GM19351 (cell line): ENCODE data around the gene EIF3F.

Experiments used
- ATAC-seq: cut with Tn5 transposase; IDR thresholded peaks from one replicate; pipeline ENCODE4 v1.9.1; 2021; ENCODE audit warnings: mild to moderate bottlenecking, moderate library complexity; ENCODE audit not compliant: unreplicated experiment

EIF3F gene

DNA sequence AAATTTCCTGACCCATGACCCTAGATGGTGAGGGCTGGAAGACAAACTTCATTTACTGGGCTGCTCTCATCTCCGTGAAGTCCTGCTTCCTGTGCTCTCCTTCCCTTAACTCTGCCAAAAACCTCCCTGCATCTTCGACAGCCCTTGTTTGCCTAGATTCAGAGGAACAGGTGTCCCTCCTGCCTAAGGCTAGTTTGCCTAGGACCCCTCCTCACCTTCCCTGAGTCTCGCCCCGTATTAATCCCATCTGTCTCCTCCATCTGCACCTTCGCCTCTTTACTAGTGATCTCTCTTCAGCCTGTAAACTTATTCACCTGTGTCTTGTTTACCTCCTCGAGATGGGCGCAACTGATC lies 33.1 kb downstream of the EIF3F start:
- no peak for ATAC-seq

DNA sequence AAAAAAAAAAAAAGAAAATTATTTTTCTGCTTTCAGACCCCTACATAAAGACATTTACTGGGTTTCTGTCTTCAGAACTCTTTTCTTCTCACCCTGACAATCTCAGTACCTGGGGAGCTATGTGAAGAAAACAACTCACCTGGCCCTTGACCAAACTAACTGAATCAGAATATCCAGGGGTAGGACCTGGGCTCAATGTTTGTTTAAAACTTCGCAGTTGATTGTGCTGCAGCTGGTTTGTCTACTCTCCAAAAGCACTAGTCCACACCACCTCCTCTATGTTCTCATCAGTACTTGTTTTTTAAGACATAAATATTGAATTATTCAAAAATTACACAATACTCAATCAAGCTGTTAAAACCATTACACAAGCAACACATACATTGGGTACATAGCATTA lies 34.8 kb downstream of the EIF3F start:
- no peak for ATAC-seq

DNA sequence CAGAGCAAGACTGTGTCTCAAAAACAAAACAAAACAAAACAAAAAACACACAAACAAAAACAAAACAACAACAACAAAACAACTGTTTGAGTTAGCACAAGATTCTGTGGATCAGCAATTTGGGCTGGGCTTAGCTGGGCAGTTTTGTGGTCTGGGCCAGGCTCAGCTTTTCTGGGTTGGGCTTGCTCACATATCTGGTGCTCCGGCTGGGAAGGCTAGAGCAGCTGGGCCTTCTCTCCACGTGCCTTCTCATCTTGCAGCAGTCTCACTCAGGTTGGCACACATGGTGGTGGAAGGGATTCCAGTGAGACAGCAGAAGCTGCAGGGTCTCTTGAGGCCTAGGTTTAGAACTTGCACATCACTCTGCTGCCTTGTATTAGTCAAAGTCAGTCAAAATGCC lies 35.7 kb downstream of the EIF3F start:
- no peak for ATAC-seq

DNA sequence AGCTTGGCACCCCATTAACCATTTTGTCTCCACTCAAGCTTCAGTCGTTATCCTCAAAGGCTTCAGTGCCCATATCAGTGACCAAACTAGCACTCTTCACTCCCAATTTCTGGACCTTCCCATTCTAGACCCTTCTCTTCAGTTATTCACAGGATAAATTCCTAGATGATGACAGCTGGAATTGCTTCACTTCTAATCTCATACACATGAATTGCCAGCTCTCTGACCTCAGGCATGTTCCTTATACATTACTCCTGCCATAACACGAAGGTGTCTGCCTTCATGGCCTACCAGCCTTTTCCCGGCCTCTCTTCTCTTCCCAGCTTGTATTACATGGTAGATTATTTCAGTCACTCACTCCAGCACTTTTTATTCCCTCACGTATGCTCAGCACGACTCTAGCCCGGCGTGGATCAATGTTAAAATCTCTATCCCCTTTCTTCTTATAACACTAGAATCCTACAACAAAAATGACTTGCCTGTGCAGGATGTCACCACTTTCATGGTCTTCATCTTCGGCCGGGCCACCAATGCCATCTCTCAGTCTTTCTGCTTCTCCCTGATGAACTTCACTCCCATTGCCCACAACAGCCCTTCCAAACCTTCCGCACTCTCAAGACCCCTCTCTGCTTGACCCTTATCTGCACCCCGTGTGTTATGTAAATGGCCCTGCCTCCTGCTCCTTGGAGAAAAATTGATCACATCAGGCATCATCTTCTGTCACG lies 36.9 kb downstream of the EIF3F start:
- no peak for ATAC-seq

DNA sequence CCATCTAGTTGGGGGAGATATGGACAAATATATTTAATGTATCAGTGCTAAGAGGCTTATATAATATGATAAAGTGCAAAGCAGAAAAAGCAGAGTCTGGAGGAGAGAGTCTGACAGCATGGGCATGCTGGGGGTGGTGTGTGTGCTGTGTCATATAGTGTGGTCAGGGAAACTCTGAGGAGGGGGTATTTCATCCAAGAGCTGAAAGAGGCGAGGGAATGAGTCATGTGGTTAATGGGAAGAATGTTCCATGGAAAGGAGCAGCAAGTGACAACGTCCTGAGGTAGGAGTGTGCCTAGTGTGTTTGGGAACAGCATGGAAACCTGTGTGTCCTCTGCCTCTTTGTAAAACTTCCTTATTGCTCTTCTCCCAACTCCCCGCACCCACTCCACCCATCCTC lies 38.0 kb downstream of the EIF3F start:
- ATAC-seq = no peak

DNA sequence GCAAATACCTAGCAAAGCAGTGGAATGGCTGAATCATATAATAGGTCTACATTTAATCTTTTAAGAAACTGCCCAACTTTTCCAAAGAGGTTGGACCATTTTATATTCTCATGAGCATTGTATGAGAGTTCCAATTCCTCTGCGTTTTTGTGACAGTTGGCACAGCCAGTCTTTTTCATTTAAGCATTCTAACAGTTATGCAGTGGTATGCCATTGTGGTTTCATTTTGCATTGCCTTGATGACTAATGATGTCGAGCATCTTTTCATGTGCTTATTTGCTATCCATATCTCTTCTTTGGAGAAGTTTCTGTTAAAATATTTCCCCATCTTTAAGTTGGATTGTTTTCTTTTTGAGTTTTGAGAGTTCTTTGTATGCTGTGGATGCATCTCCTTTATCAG lies 38.7 kb downstream of the EIF3F start:
- ATAC-seq = no peak

DNA sequence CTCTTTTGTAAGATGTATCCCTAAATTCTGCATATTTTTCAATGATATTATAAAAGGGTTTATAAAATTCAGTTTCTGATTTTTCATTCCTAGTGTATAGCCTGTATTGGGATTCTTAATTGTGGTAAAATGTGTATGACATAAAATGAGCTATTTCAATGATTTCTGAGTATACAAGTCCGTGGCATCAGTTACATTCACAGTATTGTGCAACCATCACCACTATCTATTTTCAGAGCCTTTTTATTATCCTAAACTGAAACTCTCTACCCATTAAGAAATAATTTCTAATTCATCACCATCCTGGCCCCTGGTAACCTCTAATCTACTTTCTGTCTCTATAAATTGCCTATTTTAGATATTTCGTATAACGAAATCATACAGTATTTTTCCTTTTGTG lies 39.8 kb downstream of the EIF3F start:
- ATAC-seq = no peak

DNA sequence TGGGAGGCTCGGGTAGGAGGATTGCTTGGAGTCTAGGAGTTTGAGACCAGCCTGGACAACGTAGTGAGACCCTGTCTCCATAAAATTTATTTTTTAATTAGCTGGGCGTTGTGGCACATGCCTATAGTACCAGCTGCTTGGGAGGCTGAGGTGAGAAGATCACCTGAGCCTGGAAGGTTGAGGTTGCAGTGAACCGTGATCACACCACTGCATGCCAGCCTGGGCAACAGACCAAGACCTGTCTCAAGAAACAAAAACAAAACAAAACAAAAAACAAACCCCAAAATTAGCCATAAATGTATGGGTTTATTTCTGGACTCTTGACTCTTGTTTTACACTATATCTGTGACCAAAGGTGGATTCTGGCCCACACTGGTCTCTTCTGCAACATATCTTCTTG lies 41.6 kb downstream of the EIF3F start:
- no peak for ATAC-seq

DNA sequence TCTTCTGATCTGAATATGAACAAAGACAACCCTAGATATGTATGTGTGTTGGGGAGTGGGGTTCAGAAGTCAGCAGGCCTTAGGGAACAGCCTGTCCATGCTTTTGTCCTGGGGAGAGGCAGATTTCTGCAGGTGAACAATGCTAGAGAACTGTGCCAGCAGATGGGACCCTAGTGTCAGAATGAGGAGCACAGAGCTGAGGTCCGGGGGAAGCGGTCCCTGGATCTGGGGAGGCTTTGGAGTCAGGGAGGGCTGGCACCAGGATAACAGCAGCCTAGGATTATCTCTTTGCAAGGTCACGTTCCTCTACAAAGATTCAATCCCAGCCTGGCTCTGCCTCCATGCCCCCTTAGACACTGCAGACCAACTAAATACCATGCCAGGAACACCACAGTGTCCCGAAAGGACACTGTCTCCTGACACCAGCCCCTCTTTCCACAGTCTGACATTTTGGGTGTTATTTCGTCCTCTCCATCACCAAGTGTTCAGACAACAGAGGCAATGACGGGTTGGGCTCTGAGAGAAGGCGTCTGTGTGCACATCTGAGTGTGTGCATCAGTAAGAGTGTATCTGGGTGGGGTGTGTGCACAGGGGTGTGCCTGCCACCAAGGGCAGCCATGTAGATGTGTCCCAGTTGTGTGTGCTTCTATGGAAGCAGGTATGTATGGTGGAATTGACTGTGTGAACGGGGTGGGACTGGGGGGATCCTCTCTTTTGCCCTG lies 43.5 kb downstream of the EIF3F start:
- no peak for ATAC-seq

DNA sequence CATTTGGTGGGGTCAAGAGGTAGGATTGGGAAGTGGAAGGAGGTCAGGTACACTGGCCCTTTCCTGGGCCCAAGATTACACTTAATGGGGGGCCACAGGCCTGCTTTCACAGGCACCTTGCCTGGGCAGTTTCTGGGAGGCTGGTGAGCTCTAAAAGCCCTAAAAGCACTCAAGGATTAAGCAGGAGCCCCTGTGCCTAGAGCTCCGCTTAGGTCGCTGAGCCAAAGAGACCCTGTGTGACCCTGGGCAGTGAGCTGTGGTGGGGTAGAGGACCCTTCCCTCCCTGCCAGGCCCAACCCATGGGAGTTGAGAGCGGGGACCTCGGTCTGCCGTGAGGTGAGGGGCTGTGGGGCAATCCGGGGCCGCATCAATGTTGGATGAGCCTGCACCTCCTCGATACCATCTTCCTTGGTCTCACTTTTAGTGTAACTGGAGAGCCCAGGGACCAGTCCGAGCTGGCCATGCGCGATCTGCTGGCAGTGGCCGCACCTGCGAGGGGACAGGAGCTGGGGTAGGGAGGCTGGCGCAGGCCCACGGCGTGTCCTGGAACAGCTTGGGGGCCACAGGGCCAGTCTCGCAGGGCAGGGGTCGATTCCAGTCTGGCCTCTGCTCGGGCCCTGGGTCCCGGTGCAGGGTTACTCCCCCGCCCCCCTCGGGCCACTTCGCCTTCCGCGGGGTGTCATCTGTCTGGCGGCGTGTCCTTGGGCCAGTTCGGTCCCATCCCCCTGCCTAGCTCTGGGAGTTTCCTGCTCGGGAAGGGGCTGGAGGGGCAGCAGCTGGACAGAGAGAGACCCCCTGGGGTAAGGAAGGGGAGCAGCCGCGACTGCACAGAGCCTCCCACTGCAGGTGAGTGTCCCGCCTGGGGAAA lies 44.3 kb downstream of the EIF3F start:
- ATAC-seq = no peak

DNA sequence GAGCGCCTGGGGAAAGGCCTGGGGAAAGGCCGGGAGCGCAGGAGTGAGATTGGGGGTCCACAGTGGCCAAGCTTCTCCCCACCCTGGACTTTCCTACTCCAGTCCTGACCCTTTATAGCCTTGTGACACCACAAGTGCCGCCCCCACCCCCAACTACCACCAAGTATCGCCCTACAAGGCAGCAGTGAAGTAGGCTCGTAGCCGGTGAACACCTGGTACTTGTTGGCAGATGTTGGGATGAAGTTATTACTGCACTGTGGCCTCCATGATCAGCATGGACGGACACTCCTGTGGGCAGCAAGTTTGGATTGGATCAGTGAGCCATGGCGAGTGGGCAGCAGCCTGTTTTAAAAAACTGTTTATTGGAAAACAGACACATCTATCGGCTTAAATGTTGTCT lies 45.0 kb downstream of the EIF3F start:
- no peak for ATAC-seq

DNA sequence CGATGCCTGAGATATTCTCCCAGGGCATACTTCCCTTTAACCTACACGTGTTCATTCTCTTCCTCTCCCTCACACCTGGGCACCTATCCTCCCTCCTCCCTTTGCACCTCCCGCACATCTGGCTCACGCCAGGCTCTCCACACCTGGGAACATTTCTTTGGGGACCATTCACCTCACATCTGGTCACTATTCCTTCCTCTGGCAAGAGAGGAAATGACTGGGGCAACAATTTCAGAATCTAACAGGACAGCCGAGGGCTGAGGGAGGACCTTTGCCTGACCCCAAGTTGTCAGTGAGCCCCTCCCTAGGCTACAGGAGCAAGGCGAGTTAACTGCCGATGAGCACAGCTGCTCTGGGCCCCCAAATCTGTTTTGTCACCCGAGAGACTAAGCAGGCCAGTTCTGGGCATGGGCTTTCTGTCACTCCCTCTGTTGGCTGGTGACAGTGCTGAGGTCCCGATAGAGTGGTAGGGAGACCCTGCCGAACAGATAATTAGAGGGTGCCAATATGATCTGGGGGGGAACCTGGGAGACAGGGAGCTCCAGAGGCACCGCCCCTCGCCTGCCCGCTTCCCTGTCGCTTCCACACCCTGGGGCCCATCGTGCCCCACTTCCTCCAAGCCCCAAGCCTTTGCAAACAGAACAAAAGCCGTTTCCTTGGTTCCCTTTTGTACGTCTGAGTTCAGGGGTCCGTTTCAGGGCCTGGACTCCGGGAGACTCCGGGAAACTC lies 45.6 kb downstream of the EIF3F start:
- ATAC-seq = no peak

DNA sequence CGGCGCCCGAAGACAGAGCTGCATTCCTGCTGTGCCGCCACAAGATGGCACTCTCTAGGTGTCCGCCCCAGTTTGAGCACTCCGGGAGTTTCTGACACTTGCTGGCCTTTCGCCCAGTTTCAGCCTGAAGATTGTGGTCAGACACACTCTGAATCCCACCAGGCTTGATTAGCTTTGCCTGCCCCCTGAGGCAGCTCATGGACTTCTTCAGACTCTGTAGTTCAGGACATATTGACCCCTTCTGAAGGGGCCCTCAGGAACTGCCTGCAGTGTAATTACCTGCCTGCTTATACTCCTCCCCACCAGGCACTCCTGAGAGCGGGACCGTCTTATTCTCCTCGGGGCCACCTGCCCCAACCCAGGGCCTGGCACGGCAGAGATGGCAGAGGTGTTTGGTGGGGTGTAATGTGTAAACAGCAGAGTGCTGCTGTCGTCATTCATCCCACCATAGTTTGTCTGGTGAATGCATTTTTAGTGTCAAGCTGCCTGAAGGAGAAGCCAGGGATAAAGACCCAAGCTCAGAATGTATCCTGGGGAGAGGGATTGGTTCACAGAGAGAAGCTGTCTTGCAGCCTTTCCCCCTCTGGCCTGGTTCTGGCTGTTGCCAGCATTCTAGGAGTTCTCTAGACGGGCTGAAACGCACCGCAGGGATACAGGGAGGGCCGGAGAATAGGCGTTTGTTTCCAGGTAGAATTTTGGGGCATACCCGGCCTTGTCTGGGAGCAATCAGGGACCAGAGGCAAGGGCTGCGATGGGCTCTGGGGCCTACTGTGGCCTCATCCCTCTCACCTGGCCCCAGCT lies 46.4 kb downstream of the EIF3F start:
- ATAC-seq = peak; percentile 90

DNA sequence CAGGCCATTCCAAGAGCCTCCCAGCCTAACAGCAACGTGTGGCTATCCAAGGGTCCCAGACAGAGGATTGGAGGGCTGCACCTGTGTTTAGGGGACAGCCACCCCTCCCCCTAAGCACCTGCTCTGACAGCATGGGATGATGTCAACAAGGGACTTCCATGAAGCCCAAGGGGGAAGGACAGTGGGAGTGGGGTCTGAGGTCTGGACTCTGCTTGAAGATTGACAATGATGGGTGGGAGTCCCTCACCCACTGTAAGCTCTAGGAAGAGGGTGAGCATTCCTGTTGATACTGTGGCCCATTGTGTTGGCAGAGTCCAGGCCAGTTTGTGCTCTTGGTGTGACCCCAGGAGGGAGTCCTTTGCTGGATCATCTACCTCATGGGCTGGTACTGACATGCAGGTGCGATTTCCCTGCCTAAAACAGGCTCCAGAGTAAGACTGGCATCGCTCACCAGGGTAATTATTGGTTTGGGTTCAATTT lies 47.0 kb downstream of the EIF3F start:
- no peak for ATAC-seq

DNA sequence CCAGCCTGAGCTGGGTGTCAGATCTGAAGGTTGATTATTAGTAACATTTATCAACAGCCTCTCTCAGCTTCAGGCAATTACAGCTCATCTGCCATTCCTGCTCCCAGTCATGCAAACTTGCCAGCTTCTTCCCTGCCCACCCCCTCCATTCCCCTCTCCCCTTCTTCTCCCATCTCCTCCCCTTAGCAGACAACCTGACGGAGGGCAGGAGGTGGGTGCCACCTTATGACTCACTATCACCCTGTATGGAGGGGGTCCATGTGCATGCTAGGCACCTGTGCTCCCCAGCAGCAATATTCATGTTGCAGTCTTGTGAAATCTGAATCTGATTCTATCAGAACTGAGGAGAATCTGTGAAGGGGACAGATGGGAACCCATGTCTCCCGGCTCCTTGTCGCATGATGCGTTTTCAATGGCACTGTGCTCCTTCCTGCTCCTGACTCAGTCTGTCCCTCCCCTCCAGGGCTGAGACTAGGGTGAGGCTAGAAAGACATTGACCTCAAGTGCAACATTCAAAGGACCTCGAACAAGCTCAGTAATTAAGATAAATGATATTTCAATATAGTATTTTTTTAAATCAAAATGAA lies 47.6 kb downstream of the EIF3F start:
- no peak for ATAC-seq

DNA sequence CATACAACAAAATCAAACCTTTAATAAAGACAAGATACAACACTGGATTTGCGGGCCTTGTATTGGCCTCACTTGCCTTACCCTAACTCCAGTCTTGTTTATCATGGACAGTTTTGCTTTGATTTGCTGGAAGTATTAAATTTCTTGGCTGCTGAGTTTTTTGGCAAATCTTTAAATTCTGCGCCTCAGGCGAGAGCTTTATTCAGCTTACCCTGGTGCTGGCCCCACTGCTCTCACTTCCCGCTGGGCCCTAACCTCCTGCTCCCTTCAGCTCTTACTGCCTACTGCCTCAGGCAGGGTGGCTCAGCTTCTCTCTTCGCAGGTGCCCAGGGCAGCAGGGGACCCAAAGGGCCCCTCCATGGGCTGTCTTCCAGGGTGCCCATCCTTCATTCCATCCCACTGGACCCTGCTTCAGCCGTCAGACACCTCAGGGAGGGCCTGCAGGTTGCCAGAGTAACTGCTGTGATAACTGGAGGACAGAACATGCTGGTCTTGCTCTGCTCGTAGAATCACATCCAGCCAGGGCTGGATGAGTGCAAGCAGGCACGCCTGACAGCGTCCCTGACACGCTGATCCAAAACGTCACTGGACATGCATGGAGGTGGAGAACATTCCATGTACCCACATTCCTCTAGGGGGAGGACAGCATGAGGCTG lies 48.2 kb downstream of the EIF3F start:
- no peak for ATAC-seq

DNA sequence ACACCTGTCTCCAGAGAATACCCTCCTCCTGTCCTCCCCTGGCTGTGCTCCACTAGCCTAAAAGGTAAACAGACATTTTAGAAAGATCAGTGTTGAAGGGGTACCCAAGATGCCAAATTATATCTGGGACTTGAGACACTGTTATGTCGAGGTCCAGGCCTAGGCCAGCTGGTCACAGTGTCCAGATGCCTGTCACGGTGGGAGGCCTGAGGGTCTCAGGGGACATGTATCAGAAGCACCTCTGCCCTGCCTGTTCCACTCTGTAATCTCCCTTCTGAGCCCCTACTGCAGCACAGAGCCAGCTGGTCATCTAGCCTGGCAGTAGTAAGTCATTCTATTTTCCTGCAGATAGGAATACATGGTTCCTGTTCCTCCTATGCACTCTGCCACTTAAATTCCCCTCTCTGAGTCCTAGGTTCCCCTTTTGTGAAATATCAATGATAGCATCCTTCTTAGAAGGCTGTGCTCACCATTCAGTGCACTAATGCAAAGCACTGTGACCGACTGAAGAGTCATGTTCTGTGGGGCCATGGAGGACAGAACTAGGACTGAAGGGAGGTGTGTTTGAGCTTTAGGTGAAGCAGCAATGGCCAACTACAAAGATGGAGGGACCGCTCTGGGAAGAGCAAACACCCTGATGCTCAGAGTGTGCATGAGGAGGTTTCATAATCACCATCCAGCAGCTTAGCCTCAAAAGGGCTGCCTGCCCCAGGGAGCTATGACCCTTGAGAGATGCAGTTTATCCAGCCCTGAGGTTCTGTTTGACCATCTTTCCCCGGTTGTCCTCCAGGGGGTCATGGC lies 49.1 kb downstream of the EIF3F start:
- no peak for ATAC-seq

DNA sequence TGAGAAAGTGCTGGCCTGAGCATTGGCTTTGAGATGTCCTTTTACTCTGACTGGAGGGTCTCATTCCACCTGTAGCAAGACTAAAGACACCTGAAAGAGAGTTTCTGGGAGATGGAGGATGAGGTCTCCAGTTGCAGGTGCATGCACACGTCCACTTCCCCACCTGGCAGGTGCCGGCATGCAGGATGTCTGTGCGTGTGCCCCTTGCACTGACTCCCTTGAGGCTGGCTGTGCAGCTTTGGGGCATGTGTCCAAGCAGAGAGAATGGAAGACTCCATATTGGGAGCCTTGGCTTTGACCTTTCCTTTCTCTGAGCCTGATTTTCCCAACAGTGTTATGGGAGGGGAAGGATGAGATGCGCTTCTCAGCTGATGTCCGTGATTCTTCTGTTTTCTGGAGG lies 49.8 kb downstream of the EIF3F start:
- ATAC-seq = no peak

DNA sequence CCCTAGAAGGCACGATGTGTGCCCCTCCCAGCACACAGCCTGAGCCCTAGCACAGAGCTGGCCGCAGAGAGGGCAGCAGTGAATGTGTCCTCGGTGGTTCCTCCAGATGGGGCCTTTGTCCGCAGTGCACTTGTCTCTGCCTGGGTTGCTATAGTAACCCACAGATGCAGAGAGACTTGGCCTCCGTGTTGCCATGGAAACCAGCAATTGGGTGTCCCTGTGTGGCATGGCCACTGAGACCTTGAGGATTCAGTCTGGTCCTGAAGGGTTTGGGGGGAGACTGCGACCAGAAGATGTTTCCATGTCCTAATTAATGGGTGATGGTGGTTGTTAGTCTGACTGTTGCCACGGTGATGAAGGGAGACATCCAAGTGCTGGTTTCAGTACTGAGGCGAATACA lies 51.3 kb downstream of the EIF3F start:
- no peak for ATAC-seq
